ENCODE data around the gene CXXC5. TPM values are rescaled to one million over a fixed set of nuclear protein-coding genes. Genes with fewer than 3 reads are reported as not detected.

CXXC5 gene
- total RNA-seq, 4 donors from 2014 or later: 52.3 to 81.8 (median 62.6) TPM

DNA sequence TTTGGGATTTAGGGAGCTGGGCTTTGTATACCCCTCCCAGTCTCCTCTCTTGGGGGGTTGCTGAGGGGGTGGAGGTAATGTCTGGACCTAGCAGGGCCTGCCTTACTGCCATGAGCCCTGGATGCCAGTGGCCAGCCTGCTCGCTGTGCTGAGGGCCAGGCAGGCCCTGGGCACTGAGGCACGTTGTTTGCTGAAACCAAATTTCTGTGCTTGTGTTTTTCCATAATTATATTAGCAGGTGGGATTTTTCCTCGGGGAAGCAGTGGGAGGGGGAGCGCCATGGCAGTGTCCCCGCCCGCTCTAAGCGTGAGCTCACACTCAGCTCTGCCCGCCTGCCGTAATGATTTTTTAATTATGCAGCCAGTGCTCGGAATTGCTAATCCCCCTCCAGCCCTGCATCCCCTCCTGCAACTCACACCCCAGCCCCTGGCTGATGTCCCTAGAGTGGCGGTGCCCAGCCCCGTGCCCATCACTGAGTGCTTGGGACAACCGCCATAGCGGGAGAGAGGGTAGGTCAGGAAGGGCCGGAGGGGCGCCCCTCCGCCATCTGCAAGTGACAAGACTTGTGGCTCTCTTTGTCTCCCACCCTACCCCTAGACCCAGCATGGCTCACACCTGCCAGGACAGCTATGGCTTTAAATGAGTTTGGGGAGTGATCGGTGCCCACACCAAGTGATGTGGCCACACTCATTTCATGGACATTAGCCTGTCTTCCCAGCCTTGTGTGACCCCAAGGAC lies 20.9 kb downstream of the CXXC5 start:
- 84 to 94% methylated on average over 15 to 18 of the region's 18 CpGs for whole genome bisulfite sequencing, 2 donors
- intact Hi-C loops (cut with DNase I): no loop called here
- TF ChIP-seq, protein P1, sequence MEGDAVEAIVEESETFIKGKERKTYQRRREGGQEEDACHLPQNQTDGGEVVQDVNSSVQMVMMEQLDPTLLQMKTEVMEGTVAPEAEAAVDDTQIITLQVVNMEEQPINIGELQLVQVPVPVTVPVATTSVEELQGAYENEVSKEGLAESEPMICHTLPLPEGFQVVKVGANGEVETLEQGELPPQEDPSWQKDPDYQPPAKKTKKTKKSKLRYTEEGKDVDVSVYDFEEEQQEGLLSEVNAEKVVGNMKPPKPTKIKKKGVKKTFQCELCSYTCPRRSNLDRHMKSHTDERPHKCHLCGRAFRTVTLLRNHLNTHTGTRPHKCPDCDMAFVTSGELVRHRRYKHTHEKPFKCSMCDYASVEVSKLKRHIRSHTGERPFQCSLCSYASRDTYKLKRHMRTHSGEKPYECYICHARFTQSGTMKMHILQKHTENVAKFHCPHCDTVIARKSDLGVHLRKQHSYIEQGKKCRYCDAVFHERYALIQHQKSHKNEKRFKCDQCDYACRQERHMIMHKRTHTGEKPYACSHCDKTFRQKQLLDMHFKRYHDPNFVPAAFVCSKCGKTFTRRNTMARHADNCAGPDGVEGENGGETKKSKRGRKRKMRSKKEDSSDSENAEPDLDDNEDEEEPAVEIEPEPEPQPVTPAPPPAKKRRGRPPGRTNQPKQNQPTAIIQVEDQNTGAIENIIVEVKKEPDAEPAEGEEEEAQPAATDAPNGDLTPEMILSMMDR (IDR thresholded peaks at IDR 0.05): no peak
- no peak for TF ChIP-seq POLR2A (IDR thresholded peaks at IDR 0.05)
- peak overlapping the region in 2 of 3 donors; percentile 92 for H3K27ac ChIP-seq
- peaks cover 76 to 99% of the 10 kb centered on the region in 2 donors for H3K4me1 ChIP-seq
- H3K36me3 ChIP-seq: no peaks in the 10 kb centered on the region
- no peaks in the 10 kb centered on the region for H3K9me3 ChIP-seq
- no peak for DNase-seq
- H3K27me3 ChIP-seq: no peaks in the 10 kb centered on the region
- no peak overlapping the region for H3K4me3 ChIP-seq (replicated peaks in 1 of 3)

DNA sequence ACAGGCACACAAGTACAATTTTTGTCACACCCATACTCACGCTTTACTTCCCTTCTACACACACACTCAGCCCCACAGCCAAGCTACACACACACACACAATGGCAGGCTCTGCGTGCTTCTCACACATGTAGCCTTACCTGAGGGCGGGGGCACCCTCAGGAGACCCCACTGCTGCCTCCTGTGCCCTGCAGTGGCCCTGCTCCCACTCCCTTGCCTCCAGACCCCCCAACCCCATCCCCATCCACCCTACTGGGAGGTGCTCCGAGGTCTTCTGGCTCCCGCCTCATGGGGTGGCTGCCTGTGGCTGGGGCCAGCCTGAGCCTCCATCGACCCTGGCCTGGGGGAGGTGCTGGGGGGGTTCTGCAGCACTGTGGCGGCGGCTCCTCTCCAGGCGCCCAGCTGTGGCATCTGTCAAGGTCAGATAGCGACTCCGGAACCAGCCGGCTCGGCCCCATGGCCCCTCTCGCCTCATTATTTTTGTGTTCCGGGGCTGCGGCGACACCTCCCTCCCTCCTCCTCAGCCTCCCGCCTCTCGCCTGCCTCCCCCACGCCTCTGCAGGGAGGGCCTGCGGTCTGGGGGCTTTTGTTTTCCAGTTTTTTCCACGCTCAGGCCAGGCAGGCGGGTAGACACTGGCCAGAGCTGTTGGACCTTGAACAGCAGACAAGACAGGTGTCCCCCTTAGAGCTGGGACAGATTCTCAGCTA lies 21.7 kb downstream of the CXXC5 start:
- no peak for TF ChIP-seq POLR2A (IDR thresholded peaks at IDR 0.05)
- TF ChIP-seq, protein P1 (IDR thresholded peaks at IDR 0.05): no peak
- no peak overlapping the region for H3K4me3 ChIP-seq (replicated peaks in 1 of 3)
- peaks cover 76 to 99% of the 10 kb centered on the region in 2 donors for H3K4me1 ChIP-seq
- no peaks in the 10 kb centered on the region for H3K36me3 ChIP-seq
- no peaks in the 10 kb centered on the region for H3K27me3 ChIP-seq
- H3K9me3 ChIP-seq: no peaks in the 10 kb centered on the region
- WGBS, 2 donors: 81 to 89% methylated on average over 16 to 20 of the region's 23 CpGs
- intact Hi-C loops (cut with DNase I): no loop called here
- peak overlapping the region in 2 of 3 donors; percentile 6 to 59 for H3K27ac ChIP-seq
- DNase-seq: no peak

DNA sequence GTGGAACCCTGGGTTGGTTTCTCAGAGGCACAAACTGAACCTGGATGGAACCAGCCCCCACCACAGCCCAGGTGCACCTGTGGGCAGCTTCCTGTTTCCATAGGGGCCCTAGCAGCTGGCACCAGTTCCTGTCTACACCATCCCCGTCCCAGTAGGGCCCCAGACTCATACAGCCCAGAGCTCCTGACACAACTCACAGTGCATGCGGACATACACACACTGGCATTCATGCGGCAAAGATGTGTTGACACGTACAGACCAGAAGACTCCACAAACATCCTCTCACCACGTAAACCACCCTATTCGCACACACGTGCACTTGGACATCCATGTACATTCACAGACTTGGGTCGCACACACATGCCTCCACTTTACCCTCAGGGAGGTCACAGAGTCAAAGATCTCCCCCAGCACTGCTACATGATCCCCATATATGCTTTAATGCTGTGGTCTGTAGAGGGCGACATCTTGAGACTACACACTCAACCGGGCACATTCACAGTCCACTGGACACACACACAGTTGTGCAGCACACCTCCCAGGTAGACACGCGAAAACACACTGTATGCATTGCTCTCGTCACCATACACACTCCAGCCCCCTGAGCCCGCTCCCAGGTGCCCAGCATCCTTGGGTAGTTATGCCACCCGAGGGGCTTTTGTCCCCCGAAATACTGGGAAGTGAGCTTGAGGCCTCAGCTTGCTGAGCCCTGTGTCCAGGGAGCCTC lies 22.4 kb downstream of the CXXC5 start:
- H3K27me3 ChIP-seq: no peaks in the 10 kb centered on the region
- H3K4me3 ChIP-seq (replicated peaks in 1 of 3): no peak overlapping the region
- DNase-seq: no peak
- peak overlapping the region; percentile 18 to 68 (median 59) for H3K27ac ChIP-seq
- H3K9me3 ChIP-seq: no peaks in the 10 kb centered on the region
- H3K36me3 ChIP-seq: no peaks in the 10 kb centered on the region
- TF ChIP-seq, protein P1 (IDR thresholded peaks at IDR 0.05): peak in 1 of 6 experiments; percentile 15
- no peak for TF ChIP-seq POLR2A (IDR thresholded peaks at IDR 0.05)
- H3K4me1 ChIP-seq: peaks cover 69 to 99% of the 10 kb centered on the region in 2 donors
- intact Hi-C loops (cut with DNase I): no loop called here
- WGBS, 2 donors: 66% methylated on average over 16 of the region's 16 CpGs

DNA sequence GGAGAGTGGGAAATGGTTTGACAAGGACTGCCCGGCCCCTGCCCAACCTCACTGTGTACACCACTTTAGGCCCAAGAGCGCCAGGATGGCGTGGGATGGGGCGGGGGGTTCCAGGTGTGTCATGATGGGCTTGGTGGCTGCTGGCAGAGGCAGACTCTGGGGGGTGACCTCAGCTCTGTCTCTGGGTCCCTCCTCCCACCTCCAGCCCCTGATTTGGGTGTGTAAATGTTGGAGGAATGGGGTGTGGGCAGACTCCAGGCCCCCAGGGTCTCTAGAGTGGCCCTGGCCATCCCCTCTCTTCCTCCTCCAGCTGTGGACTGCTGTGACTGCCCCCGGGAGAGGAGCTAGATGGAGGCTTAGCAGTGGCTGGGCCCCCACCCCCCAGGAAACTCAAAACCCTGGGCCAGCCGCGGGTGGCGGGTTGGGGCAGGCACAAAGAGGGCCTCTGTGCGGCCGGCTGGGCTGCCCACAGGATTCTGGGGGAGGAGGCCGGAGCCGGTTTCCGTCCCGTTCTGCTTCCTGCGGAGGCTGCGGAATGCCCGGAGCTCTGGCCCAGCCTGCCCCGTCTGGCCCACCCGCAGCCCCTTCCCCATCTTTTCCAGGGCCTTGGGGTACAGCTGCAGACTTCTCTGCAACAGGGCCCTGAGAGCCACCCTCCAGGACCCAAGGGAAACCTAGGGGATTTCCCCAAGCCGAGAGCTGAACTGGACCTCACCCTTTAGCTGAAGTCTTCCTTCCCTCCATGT lies 23.1 kb downstream of the CXXC5 start:
- 55 to 79% methylated on average over 11 to 20 of the region's 20 CpGs for WGBS, 2 donors
- no peak for DNase-seq
- intact Hi-C loops (cut with DNase I): no loop called here
- no peaks in the 10 kb centered on the region for H3K36me3 ChIP-seq
- no peak overlapping the region for H3K4me3 ChIP-seq (replicated peaks in 1 of 3)
- no peaks in the 10 kb centered on the region for H3K27me3 ChIP-seq
- no peaks in the 10 kb centered on the region for H3K9me3 ChIP-seq
- peaks cover 62 to 95% of the 10 kb centered on the region in 2 donors for H3K4me1 ChIP-seq
- TF ChIP-seq POLR2A (IDR thresholded peaks at IDR 0.05): no peak
- peak overlapping the region; percentile 18 to 68 (median 59) for H3K27ac ChIP-seq

DNA sequence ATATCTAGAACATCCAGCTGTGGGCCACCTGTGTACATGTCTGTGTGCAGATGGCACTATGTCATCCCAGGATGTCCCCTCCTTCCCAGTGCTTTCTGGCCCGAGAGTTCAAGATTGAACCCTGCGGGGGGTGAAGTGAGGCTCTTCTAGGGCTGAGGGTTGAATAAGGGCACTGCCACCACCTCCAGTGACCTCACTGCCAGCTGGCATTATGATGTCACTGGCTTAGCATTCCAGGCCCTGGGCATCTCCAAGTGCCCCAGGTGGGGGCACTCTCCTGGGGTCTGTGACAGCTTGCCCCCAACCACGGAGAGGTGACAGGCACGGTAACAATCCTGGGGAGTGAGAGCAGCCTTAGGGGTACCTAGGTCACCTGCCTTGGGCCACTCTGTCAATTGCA lies 27.1 kb downstream of the CXXC5 start:
- WGBS, 2 donors: 60 to 84% methylated on average over 2 to 4 of the region's 4 CpGs
- TF ChIP-seq POLR2A (IDR thresholded peaks at IDR 0.05): no peak
- TF ChIP-seq, protein P1 (IDR thresholded peaks at IDR 0.05): no peak
- Histone ChIP-seq H3K27me3 (no peaks in the 10 kb centered on the region), H3K4me3 (replicated peaks in 1 of 3) (no peak overlapping the region), H3K27ac (peak overlapping the region in 2 of 3 donors; percentile 28 to 33), H3K9me3 (no peaks in the 10 kb centered on the region), H3K4me1 (peaks cover 42 to 85% of the 10 kb centered on the region in 2 donors), H3K36me3 (peaks cover 0 to 3% of the 10 kb centered on the region in 2 donors)
- intact Hi-C loops (cut with DNase I): no loop called here
- no peak for DNase-seq
